ENCODE measurements around the gene DYSF. TPM values are rescaled to one million over a fixed set of nuclear protein-coding genes. Genes with fewer than 3 reads are reported as not detected.
A peak's percentile ranks its signal among the peaks of the same experiment; 100 is the strongest.

Gene DYSF
- polyA plus RNA-seq, 3 donors from 2014 or later = 3.4 to 5.0 (median 4.2) TPM

- Mint-ChIP-seq H3K27ac (no peak overlapping the region), H3K9me3 (no peaks in the 10 kb centered on the region), H3K36me3 (no peaks in the 10 kb centered on the region), H3K4me3 (no peak overlapping the region), H3K27me3 (ENCODE audit: low read depth in 3 of 3) (peaks cover 0 to 6% (median 1%) of the 10 kb centered on the region in 3 donors), H3K4me1 (no peaks in the 10 kb centered on the region)
- DNase-seq = no peak
These were observed 51.9 kb downstream of the DYSF start for GRCh38 chr2:71505086-71505769.

- Mint-ChIP-seq H3K27ac (no peak overlapping the region), H3K9me3 (no peaks in the 10 kb centered on the region), H3K36me3 (no peaks in the 10 kb centered on the region), H3K27me3 (ENCODE audit: low read depth in 3 of 3) (peaks cover 0 to 6% (median 1%) of the 10 kb centered on the region in 3 donors), H3K4me1 (no peaks in the 10 kb centered on the region), H3K4me3 (no peak overlapping the region)
- no peak for DNase-seq
These were observed 52.4 kb downstream of the DYSF start for GRCh38 chr2:71505770-71506140.

GRCh38 chr2:71506222-71507153 lies 53.1 kb downstream of the DYSF start:
- Mint-ChIP-seq H3K4me3 (no peak overlapping the region), H3K27ac (no peak overlapping the region), H3K4me1 (no peaks in the 10 kb centered on the region), H3K36me3 (no peaks in the 10 kb centered on the region), H3K27me3 (ENCODE audit: low read depth in 3 of 3) (peaks cover 0 to 6% (median 1%) of the 10 kb centered on the region in 3 donors), H3K9me3 (no peaks in the 10 kb centered on the region)
- no peak for DNase-seq

GRCh38 chr2:71507476-71507875 lies 54.1 kb downstream of the DYSF start:
- Mint-ChIP-seq H3K9me3 (no peaks in the 10 kb centered on the region), H3K27ac (no peak overlapping the region), H3K36me3 (no peaks in the 10 kb centered on the region), H3K4me1 (no peaks in the 10 kb centered on the region), H3K27me3 (ENCODE audit: low read depth in 3 of 3) (peaks cover 0 to 6% (median 4%) of the 10 kb centered on the region in 3 donors), H3K4me3 (no peak overlapping the region)
- DNase-seq = no peak

- Mint-ChIP-seq H3K9me3 (no peaks in the 10 kb centered on the region), H3K4me3 (no peak overlapping the region), H3K36me3 (no peaks in the 10 kb centered on the region), H3K27ac (no peak overlapping the region), H3K4me1 (no peaks in the 10 kb centered on the region), H3K27me3 (ENCODE audit: low read depth in 3 of 3) (peaks cover 0 to 4% (median 4%) of the 10 kb centered on the region in 3 donors)
- peak; percentile 55 to 64 (median 63) for DNase-seq
These were observed 56.9 kb downstream of the DYSF start for GRCh38 chr2:71510196-71510807.

GRCh38 chr2:71510938-71511337 lies 57.6 kb downstream of the DYSF start:
- Mint-ChIP-seq H3K27me3 (ENCODE audit: low read depth in 3 of 3) (peaks cover 0 to 4% (median 2%) of the 10 kb centered on the region in 3 donors), H3K36me3 (no peaks in the 10 kb centered on the region), H3K27ac (no peak overlapping the region), H3K4me1 (no peaks in the 10 kb centered on the region), H3K4me3 (no peak overlapping the region), H3K9me3 (no peaks in the 10 kb centered on the region)
- DNase-seq = no peak

GRCh38 chr2:71511776-71512175 lies 58.4 kb downstream of the DYSF start:
- no peak for DNase-seq
- no peak overlapping the region for H3K4me3 Mint-ChIP-seq
- H3K27me3 Mint-ChIP-seq (ENCODE audit: low read depth in 3 of 3) = peaks cover 0 to 4% (median 2%) of the 10 kb centered on the region in 3 donors
- H3K36me3 Mint-ChIP-seq = no peaks in the 10 kb centered on the region
- H3K9me3 Mint-ChIP-seq = no peaks in the 10 kb centered on the region
- no peak overlapping the region for H3K27ac Mint-ChIP-seq
- H3K4me1 Mint-ChIP-seq = no peaks in the 10 kb centered on the region

- no peak overlapping the region for H3K27ac Mint-ChIP-seq
- H3K4me3 Mint-ChIP-seq = no peak overlapping the region
- no peaks in the 10 kb centered on the region for H3K36me3 Mint-ChIP-seq
- H3K4me1 Mint-ChIP-seq = no peaks in the 10 kb centered on the region
- peaks cover 0 to 4% (median 2%) of the 10 kb centered on the region in 3 donors for H3K27me3 Mint-ChIP-seq (ENCODE audit: low read depth in 3 of 3)
- H3K9me3 Mint-ChIP-seq = no peaks in the 10 kb centered on the region
- no peak for DNase-seq
These were observed 59.0 kb downstream of the DYSF start for GRCh38 chr2:71512386-71512785.

GRCh38 chr2:71513096-71513495 lies 59.7 kb downstream of the DYSF start:
- Mint-ChIP-seq H3K4me3 (no peak overlapping the region), H3K4me1 (no peaks in the 10 kb centered on the region), H3K9me3 (no peaks in the 10 kb centered on the region), H3K36me3 (no peaks in the 10 kb centered on the region), H3K27ac (no peak overlapping the region), H3K27me3 (ENCODE audit: low read depth in 3 of 3) (peaks cover 0 to 4% (median 2%) of the 10 kb centered on the region in 3 donors)
- no peak for DNase-seq

GRCh38 chr2:71513721-71514120 lies 60.4 kb downstream of the DYSF start:
- H3K27ac Mint-ChIP-seq = no peak overlapping the region
- H3K27me3 Mint-ChIP-seq (ENCODE audit: low read depth in 3 of 3) = peaks cover 0 to 2% (median 2%) of the 10 kb centered on the region in 3 donors
- no peaks in the 10 kb centered on the region for H3K4me1 Mint-ChIP-seq
- no peak for DNase-seq
- H3K36me3 Mint-ChIP-seq = no peaks in the 10 kb centered on the region
- no peak overlapping the region for H3K4me3 Mint-ChIP-seq
- H3K9me3 Mint-ChIP-seq = no peaks in the 10 kb centered on the region

GRCh38 chr2:71516253-71516888 lies 63.0 kb downstream of the DYSF start:
- peaks cover 0 to 2% (median 0%) of the 10 kb centered on the region in 3 donors for H3K27me3 Mint-ChIP-seq (ENCODE audit: low read depth in 3 of 3)
- H3K9me3 Mint-ChIP-seq = no peaks in the 10 kb centered on the region
- no peak for DNase-seq
- H3K4me1 Mint-ChIP-seq = no peaks in the 10 kb centered on the region
- H3K27ac Mint-ChIP-seq = no peak overlapping the region
- no peak overlapping the region for H3K4me3 Mint-ChIP-seq
- no peaks in the 10 kb centered on the region for H3K36me3 Mint-ChIP-seq

GRCh38 chr2:71517851-71518250 lies 64.5 kb downstream of the DYSF start:
- Mint-ChIP-seq H3K4me3 (no peak overlapping the region), H3K27ac (no peak overlapping the region), H3K36me3 (no peaks in the 10 kb centered on the region), H3K27me3 (ENCODE audit: low read depth in 3 of 3) (no peaks in the 10 kb centered on the region), H3K9me3 (no peaks in the 10 kb centered on the region), H3K4me1 (no peaks in the 10 kb centered on the region)
- DNase-seq = no peak

- Mint-ChIP-seq H3K36me3 (no peaks in the 10 kb centered on the region), H3K27me3 (ENCODE audit: low read depth in 3 of 3) (peaks cover 2 to 4% (median 3%) of the 10 kb centered on the region in 3 donors), H3K27ac (no peak overlapping the region), H3K9me3 (no peaks in the 10 kb centered on the region), H3K4me1 (no peaks in the 10 kb centered on the region), H3K4me3 (no peak overlapping the region)
- DNase-seq = no peak
These were observed 68.1 kb downstream of the DYSF start for GRCh38 chr2:71521436-71521950.
